ENCODE data around the gene DNAL1.
"Not testable (repeated sequence)": the region's sequence is repeated elsewhere in the genome, so short reads cannot be mapped to it uniquely, and the experiment has no call there.

Gene DNAL1

GRCh38 chr14:73634011-73634833 is 10.6 kb upstream of the DNAL1 start (continued):
- TF ChIP-seq PRDM6 (tag by site-specific recombination; IDR thresholded peaks at IDR 0.05) (no peak), ZNF596 (tag by site-specific recombination; IDR thresholded peaks at IDR 0.05) (no peak), GLIS2 (tag by site-specific recombination; IDR thresholded peaks at IDR 0.05) (peak; percentile 47; the same call in 1 of the 2 replicates), PRDM10 (tag by site-specific recombination; IDR thresholded peaks at IDR 0.05) (peak; percentile 48; the same call in 1 of the 2 replicates), GFI1B (tag by site-specific recombination; IDR thresholded peaks at IDR 0.05) (no peak), ZNF791 (tag by site-specific recombination; IDR thresholded peaks at IDR 0.05) (no peak), ZNF138 (tag by site-specific recombination; IDR thresholded peaks at IDR 0.05; ENCODE audit: borderline replicate concordance) (no peak), ZNF449 (tag by site-specific recombination; IDR thresholded peaks at IDR 0.05) (no peak), ZNF76 (tag by site-specific recombination; IDR thresholded peaks at IDR 0.05; ENCODE audit: borderline replicate concordance, low read depth) (0 out of 2 replicates have a peak, but pooled peaks have one; percentile 13), ZNF658 (tag by site-specific recombination; IDR thresholded peaks at IDR 0.05) (no peak), ZNF26 (tag by site-specific recombination; IDR thresholded peaks at IDR 0.05) (no peak), ZSCAN23 (tag by site-specific recombination; IDR thresholded peaks at IDR 0.05) (no peak), KLF1 (tag by site-specific recombination; IDR thresholded peaks at IDR 0.05) (no peak), REST (tag by site-specific recombination; IDR thresholded peaks at IDR 0.05) (peak; percentile 48; the same call in 1 of the 2 replicates), KLF8 (tag by site-specific recombination; IDR thresholded peaks at IDR 0.05) (no peak), ZNF302 (tag by site-specific recombination; IDR thresholded peaks at IDR 0.05; ENCODE audit: low read depth) (no peak), BCL6B (tag by site-specific recombination; IDR thresholded peaks at IDR 0.05) (no peak)

- POLR2A ChIA-PET; H3K27ac ChIP-seq (ENCODE audit: extremely low read depth, low read depth, low read length); H3K4me3 ChIP-seq (ENCODE audit: low read depth, low read length); H3K4me1 ChIP-seq (ENCODE audit: control insufficient read depth, insufficient read depth, low read length); H3K9me3 ChIP-seq (ENCODE audit: control insufficient read depth, insufficient read depth, low read depth, low read length); H3K36me3 ChIP-seq (ENCODE audit: control insufficient read depth in 2 of 2, insufficient read depth in 1 of 2, low read length in 2 of 2): not testable (repeated sequence)
- CTCF ChIA-PET = interaction anchor here (0.6 to 1.1 kb wide), 2 partner anchors 10 to 26 kb away, joined by 3 to 4 read pairs; no protein-coding TSS in a partner anchor
Measured at GRCh38 chr14:73636355-73636754, 8.4 kb upstream of the DNAL1 start.

All from HEK293 (cell line).